Peyer's patch (tissue), 4 donors: Measurements from ENCODE around the gene OR2F1. TPM values are rescaled to one million over a fixed set of nuclear protein-coding genes. Genes with fewer than 3 reads are reported as not detected.

ENCODE experiments used
- DNase-seq, 3 donors: peaks; one replicate each; pipeline ENCODE4 v3.0.0-alpha.2; 2017 to 2019
- H3K27ac ChIP-seq, 4 donors: fragments of 200-600 bp; sonication (generic); one replicate each; pipeline ENCODE4 v1.5.1; 2016 to 2019
- H3K27me3 ChIP-seq, 2 donors: fragments of 200-600 bp; sonication (generic); one replicate each; pipeline ENCODE4 v1.5.1; 2019
- H3K36me3 ChIP-seq, 3 donors: fragments of 200-600 bp; sonication (generic); one replicate each; pipeline ENCODE4 v1.5.1; 2016 to 2019
- H3K4me1 ChIP-seq, 4 donors: fragments of 200-600 bp; sonication (generic); one replicate each; pipeline ENCODE4 v1.5.1; 2016 to 2019
- H3K4me3 ChIP-seq, 4 donors: fragments of 200-600 bp; sonication (generic); 1 replicate in 3 of 4; 2 replicates in 1 of 4; pipeline ENCODE4 v1.5.1; 2016 to 2019; ENCODE audit warnings: mild to moderate bottlenecking in 1 of 4
- H3K9me3 ChIP-seq, 4 donors: fragments of 200-600 bp; sonication (generic); one replicate each; pipeline ENCODE4 v1.5.1; 2016 to 2019; ENCODE audit warnings: mild to moderate bottlenecking in 1 of 4
- POLR2A ChIP-seq, 2 donors: fragments of 450-650 bp; IDR thresholded peaks; one replicate each; pipeline ENCODE4 v1.5.1; 2017; ENCODE audit warnings: antibody characterized with exemption in 2 of 2, mild to moderate bottlenecking in 2 of 2, moderate library complexity in 2 of 2
- total RNA-seq, 4 donors: library from RNA; depleted of rRNA; stranded (reverse); fragments of >200 nt; gene quantifications; one replicate each; pipeline ENCODE4 v1.1.0, GENCODE V29; 2016
- TF ChIP-seq, protein P1 (sequence below), 6 experiments: fragments of 450-650 bp in 4 of 6; fragments of 200-600 bp in 2 of 6; sonication (generic) in 1 of 6; IDR thresholded peaks; one replicate each; pipeline ENCODE4 v1.5.1; 2017 to 2019; ENCODE audit warnings: antibody characterized with exemption in 6 of 6, mild to moderate bottlenecking in 3 of 6, moderate library complexity in 1 of 6

Gene OR2F1
- total RNA-seq, 4 donors from 2014 or later = not detected

- no peak for DNase-seq
- no peak overlapping the region for H3K4me3 ChIP-seq
- no peaks in the 10 kb centered on the region for H3K36me3 ChIP-seq
- H3K4me1 ChIP-seq = peaks cover 0 to 6% (median 0%) of the 10 kb centered on the region in 4 donors
- no peaks in the 10 kb centered on the region for H3K27me3 ChIP-seq
- no peak overlapping the region for H3K27ac ChIP-seq
- TF ChIP-seq POLR2A (IDR thresholded peaks at IDR 0.05) = no peak
- TF ChIP-seq, protein P1, sequence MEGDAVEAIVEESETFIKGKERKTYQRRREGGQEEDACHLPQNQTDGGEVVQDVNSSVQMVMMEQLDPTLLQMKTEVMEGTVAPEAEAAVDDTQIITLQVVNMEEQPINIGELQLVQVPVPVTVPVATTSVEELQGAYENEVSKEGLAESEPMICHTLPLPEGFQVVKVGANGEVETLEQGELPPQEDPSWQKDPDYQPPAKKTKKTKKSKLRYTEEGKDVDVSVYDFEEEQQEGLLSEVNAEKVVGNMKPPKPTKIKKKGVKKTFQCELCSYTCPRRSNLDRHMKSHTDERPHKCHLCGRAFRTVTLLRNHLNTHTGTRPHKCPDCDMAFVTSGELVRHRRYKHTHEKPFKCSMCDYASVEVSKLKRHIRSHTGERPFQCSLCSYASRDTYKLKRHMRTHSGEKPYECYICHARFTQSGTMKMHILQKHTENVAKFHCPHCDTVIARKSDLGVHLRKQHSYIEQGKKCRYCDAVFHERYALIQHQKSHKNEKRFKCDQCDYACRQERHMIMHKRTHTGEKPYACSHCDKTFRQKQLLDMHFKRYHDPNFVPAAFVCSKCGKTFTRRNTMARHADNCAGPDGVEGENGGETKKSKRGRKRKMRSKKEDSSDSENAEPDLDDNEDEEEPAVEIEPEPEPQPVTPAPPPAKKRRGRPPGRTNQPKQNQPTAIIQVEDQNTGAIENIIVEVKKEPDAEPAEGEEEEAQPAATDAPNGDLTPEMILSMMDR (IDR thresholded peaks at IDR 0.05) = no peak
- H3K9me3 ChIP-seq = no peaks in the 10 kb centered on the region
Measured at GRCh38 chr7:143975617-143976016, 21.0 kb downstream of the OR2F1 start.

- Histone ChIP-seq H3K4me3 (no peak overlapping the region), H3K9me3 (no peaks in the 10 kb centered on the region), H3K4me1 (peaks cover 0 to 6% (median 0%) of the 10 kb centered on the region in 4 donors), H3K27me3 (no peaks in the 10 kb centered on the region), H3K27ac (no peak overlapping the region), H3K36me3 (no peaks in the 10 kb centered on the region)
- no peak for DNase-seq
- TF ChIP-seq, protein P1 (IDR thresholded peaks at IDR 0.05) = no peak
- no peak for TF ChIP-seq POLR2A (IDR thresholded peaks at IDR 0.05)
Measured at GRCh38 chr7:143978585-143978984, 23.9 kb downstream of the OR2F1 start.

DNA sequence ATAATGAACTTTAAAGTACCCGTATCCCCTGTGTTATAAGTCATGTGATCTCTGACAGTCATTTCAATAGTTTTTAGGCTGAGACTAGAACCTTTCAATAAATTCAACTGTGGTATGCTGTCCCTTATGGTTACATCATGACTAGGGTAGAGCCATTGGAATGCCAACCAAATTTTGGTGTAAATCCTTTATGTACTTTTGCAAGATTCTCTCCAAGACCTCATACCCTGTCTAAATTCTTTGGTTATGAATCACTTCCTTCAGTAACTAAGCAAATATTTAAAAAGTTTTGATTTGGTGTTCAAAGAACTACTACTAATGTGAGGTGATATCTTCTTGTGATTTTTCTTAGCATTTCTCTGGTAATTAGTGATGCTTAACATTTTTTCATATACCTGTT, 24.7 kb downstream of the OR2F1 start:
- Histone ChIP-seq H3K9me3 (no peaks in the 10 kb centered on the region), H3K4me3 (no peak overlapping the region), H3K4me1 (peaks cover 0 to under 1% (median 0%) of the 10 kb centered on the region in 4 donors), H3K27me3 (no peaks in the 10 kb centered on the region), H3K27ac (no peak overlapping the region), H3K36me3 (no peaks in the 10 kb centered on the region)
- no peak for TF ChIP-seq POLR2A (IDR thresholded peaks at IDR 0.05)
- TF ChIP-seq, protein P1 (IDR thresholded peaks at IDR 0.05) = no peak
- DNase-seq = no peak

GRCh38 chr7:143979998-143980397, 25.4 kb downstream of the OR2F1 start:
- no peak overlapping the region for H3K27ac ChIP-seq
- H3K27me3 ChIP-seq = no peaks in the 10 kb centered on the region
- no peaks in the 10 kb centered on the region for H3K9me3 ChIP-seq
- no peak overlapping the region for H3K4me3 ChIP-seq
- H3K4me1 ChIP-seq = no peaks in the 10 kb centered on the region
- TF ChIP-seq, protein P1 (IDR thresholded peaks at IDR 0.05) = no peak
- TF ChIP-seq POLR2A (IDR thresholded peaks at IDR 0.05) = no peak
- H3K36me3 ChIP-seq = no peaks in the 10 kb centered on the region
- DNase-seq = no peak

DNA sequence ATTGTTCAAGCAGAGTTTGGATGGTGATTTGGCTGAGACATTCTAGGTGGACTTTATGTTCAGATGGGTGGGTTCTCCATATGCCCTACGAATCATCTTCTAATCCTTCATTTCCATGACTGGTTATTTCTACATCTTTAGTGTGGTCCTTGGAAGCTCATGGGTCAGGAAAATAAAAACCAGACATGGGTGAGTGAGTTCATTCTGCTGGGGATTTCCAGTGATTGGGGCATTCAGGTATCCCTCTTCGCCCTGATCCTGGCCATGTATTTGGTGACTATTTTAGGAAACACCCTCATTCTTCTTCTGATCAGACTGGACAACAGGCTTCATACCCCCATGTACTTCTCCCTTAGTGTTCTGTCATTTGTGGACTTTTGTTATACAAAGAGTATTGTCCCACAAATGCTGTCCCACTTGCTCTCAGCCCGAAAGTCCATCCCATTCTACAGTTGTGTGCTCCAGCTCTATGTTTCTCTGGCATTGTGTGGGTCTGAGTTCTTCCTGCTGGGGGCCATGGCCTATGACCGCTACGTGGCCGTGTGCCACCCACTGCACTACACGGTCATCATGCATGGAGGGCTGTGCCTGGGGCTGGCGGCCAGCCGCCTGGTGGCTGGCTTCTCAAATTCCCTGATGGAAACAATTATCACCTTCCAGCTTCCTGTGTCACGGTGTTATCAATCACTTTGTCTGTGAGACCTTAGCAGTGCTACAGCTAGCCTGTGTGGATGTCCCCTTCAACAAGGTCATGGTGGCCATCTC, 26.3 kb downstream of the OR2F1 start:
- no peak overlapping the region for H3K27ac ChIP-seq
- no peaks in the 10 kb centered on the region for H3K36me3 ChIP-seq
- no peaks in the 10 kb centered on the region for H3K4me1 ChIP-seq
- TF ChIP-seq, protein P1 (IDR thresholded peaks at IDR 0.05) = no peak
- no peak for TF ChIP-seq POLR2A (IDR thresholded peaks at IDR 0.05)
- no peak for DNase-seq
- no peaks in the 10 kb centered on the region for H3K27me3 ChIP-seq
- H3K4me3 ChIP-seq = no peak overlapping the region
- no peaks in the 10 kb centered on the region for H3K9me3 ChIP-seq
